Thyroid gland (tissue), 4 donors: Measurements from ENCODE around the gene PTPRN. TPM values are rescaled to one million over a fixed set of nuclear protein-coding genes. Genes with fewer than 3 reads are reported as not detected.
"Not testable (repeated sequence)": the region's sequence is repeated elsewhere in the genome, so short reads cannot be mapped to it uniquely, and the experiment has no call there.

ENCODE experiments used
- DNase-seq, 2 donors: peaks; one replicate each; pipeline ENCODE4 v3.0.0-alpha.2; 2019
- H3K27ac ChIP-seq, 3 donors: fragments of 200-600 bp; sonication (generic); 1 replicate in 2 of 3; 2 replicates in 1 of 3; pipeline ENCODE4 v1.5.1; 2016 to 2019; ENCODE audit warnings: mild to moderate bottlenecking in 1 of 3, moderate library complexity in 1 of 3
- H3K27me3 ChIP-seq: fragments of 200-600 bp; sonication (generic); one replicate; pipeline ENCODE4 v1.5.1; 2019
- H3K36me3 ChIP-seq, 2 donors: fragments of 200-600 bp; sonication (generic); one replicate each; pipeline ENCODE4 v1.5.1; 2016 to 2019
- H3K4me1 ChIP-seq, 2 donors: fragments of 200-600 bp; sonication (generic); one replicate each; pipeline ENCODE4 v1.5.1; 2017 to 2019
- H3K4me3 ChIP-seq, 3 donors: fragments of 200-600 bp; sonication (generic); replicated peaks in 1 of 3; 1 replicate in 2 of 3; 2 replicates in 1 of 3; pipeline ENCODE4 v1.5.1; 2016; ENCODE audit warnings: mild to moderate bottlenecking in 1 of 3
- H3K9me3 ChIP-seq: fragments of 200-600 bp; sonication (generic); one replicate; pipeline ENCODE4 v1.5.1; 2017
- CTCF ChIP-seq, 6 experiments: fragments of 200-600 bp in 3 of 6; fragments of 450-650 bp in 3 of 6; sonication (generic) in 3 of 6; IDR thresholded peaks; one replicate each; pipeline ENCODE4 v1.5.1; 2016 to 2019; ENCODE audit warnings: antibody characterized with exemption in 6 of 6, mild to moderate bottlenecking in 2 of 6, inconsistent platforms in 1 of 6, moderate library complexity in 1 of 6
- POLR2A ChIP-seq, 2 donors: fragments of 450-650 bp; IDR thresholded peaks; one replicate each; pipeline ENCODE4 v1.6.1; 2017; ENCODE audit warnings: antibody characterized with exemption in 2 of 2, mild to moderate bottlenecking in 2 of 2, moderate library complexity in 1 of 2
- WGBS, 2 donors: methylation state at CpG; one replicate each; pipeline ENCODE4 v1.1.5; 2017; 5-methylcytosine and 5-hydroxymethylcytosine counted together
- intact Hi-C: fragments of 100-400 bp; cut with DNase I; formaldehyde crosslinking; loops from one replicate; pipeline ENCODE4 v1.15.1; 2023
- total RNA-seq, 4 donors: library from RNA; depleted of rRNA; stranded (reverse); fragments of >200 nt; gene quantifications; one replicate each; pipeline ENCODE4 v1.2.3, GENCODE V29; 2016

Gene PTPRN
- total RNA-seq, 4 donors from 2014 or later: 1.9 to 4.6 (median 4.4) TPM; not detected in 1

GRCh38 chr2:219266886-219267285 lies 42.3 kb downstream of the PTPRN start:
- no peaks in the 10 kb centered on the region for H3K27me3 ChIP-seq
- no peak for DNase-seq
- peaks cover 0 to 10% of the 10 kb centered on the region in 2 donors for H3K4me1 ChIP-seq
- intact Hi-C loops: no loop called here
- WGBS, 2 donors: 85 to 88% methylated on average over 1 of the region's 1 CpG
- H3K27ac ChIP-seq: no peak overlapping the region
- H3K36me3 ChIP-seq: no peaks in the 10 kb centered on the region
- no peaks in the 10 kb centered on the region for H3K9me3 ChIP-seq
- TF ChIP-seq CTCF (IDR thresholded peaks at IDR 0.05) (no peak), POLR2A (IDR thresholded peaks at IDR 0.05) (no peak)
- H3K4me3 ChIP-seq: no peak overlapping the region

- Histone ChIP-seq H3K36me3 (no peaks in the 10 kb centered on the region), H3K4me3 (no peak overlapping the region), H3K27me3 (no peaks in the 10 kb centered on the region), H3K27ac (no peak overlapping the region), H3K9me3 (no peaks in the 10 kb centered on the region), H3K4me1 (peaks cover 0 to 10% of the 10 kb centered on the region in 2 donors)
- TF ChIP-seq CTCF (IDR thresholded peaks at IDR 0.05) (no peak), POLR2A (IDR thresholded peaks at IDR 0.05) (no peak)
- DNase-seq: peak; percentile 64 to 67
- WGBS, 2 donors: 48 to 49% methylated on average over 4 to 5 of the region's 5 CpGs
- intact Hi-C loops: no loop called here
Observed at GRCh38 chr2:219266232-219266631, 43.0 kb downstream of the PTPRN start.

GRCh38 chr2:219261024-219261855 lies 48.0 kb downstream of the PTPRN start:
- no peak for TF ChIP-seq POLR2A (IDR thresholded peaks at IDR 0.05)
- no peak for TF ChIP-seq CTCF (IDR thresholded peaks at IDR 0.05)
- DNase-seq: no peak
- Histone ChIP-seq H3K4me1 (no peaks in the 10 kb centered on the region), H3K4me3 (no peak overlapping the region), H3K36me3 (no peaks in the 10 kb centered on the region), H3K27ac (no peak overlapping the region), H3K9me3 (no peaks in the 10 kb centered on the region), H3K27me3 (no peaks in the 10 kb centered on the region)
- intact Hi-C loops: no loop called here
- 63 to 69% methylated on average over 5 of the region's 5 CpGs for WGBS, 2 donors

GRCh38 chr2:219258942-219259341 lies 50.3 kb downstream of the PTPRN start:
- H3K9me3 ChIP-seq, H3K27me3 ChIP-seq, DNase-seq, intact Hi-C loops, H3K4me3 ChIP-seq, H3K4me1 ChIP-seq, H3K36me3 ChIP-seq, H3K27ac ChIP-seq: not testable (repeated sequence)
- 85 to 89% methylated on average over 10 of the region's 10 CpGs for WGBS, 2 donors

- H3K9me3 ChIP-seq: no peaks in the 10 kb centered on the region
- peaks cover 20 to 36% of the 10 kb centered on the region in 2 donors for H3K4me1 ChIP-seq
- no peaks in the 10 kb centered on the region for H3K36me3 ChIP-seq
- no peaks in the 10 kb centered on the region for H3K27me3 ChIP-seq
- no peak for DNase-seq
- TF ChIP-seq POLR2A (IDR thresholded peaks at IDR 0.05) (no peak), CTCF (IDR thresholded peaks at IDR 0.05) (no peak)
- intact Hi-C loops: no loop called here
- H3K4me3 ChIP-seq: peak overlapping the region; percentile 24 to 62 (median 49)
- WGBS, 2 donors: 25 to 37% methylated on average over 8 to 9 of the region's 12 CpGs
- peak overlapping the region in 2 of 3 donors; percentile 18 to 49 for H3K27ac ChIP-seq
Observed at GRCh38 chr2:219254590-219255201, 54.5 kb downstream of the PTPRN start.
